Measurements from ENCODE around the gene TMEM170B.

GRCh38 chr6:11628562-11628961 is 91.0 kb downstream of the TMEM170B start:
- TF ChIP-seq, protein P1, sequence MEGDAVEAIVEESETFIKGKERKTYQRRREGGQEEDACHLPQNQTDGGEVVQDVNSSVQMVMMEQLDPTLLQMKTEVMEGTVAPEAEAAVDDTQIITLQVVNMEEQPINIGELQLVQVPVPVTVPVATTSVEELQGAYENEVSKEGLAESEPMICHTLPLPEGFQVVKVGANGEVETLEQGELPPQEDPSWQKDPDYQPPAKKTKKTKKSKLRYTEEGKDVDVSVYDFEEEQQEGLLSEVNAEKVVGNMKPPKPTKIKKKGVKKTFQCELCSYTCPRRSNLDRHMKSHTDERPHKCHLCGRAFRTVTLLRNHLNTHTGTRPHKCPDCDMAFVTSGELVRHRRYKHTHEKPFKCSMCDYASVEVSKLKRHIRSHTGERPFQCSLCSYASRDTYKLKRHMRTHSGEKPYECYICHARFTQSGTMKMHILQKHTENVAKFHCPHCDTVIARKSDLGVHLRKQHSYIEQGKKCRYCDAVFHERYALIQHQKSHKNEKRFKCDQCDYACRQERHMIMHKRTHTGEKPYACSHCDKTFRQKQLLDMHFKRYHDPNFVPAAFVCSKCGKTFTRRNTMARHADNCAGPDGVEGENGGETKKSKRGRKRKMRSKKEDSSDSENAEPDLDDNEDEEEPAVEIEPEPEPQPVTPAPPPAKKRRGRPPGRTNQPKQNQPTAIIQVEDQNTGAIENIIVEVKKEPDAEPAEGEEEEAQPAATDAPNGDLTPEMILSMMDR (conservative IDR thresholded peaks at IDR 0.05; ENCODE audit: low read length): no peak
- TF ChIP-seq EZH2phosphoT487 (IDR thresholded peaks at IDR 0.05; ENCODE audit: borderline replicate concordance): no peak

All from Loucy (cell line).